Mucosa of descending colon (tissue), 3 donors: ENCODE data around the gene RXRA. TPM values are rescaled to one million over a fixed set of nuclear protein-coding genes. Genes with fewer than 3 reads are reported as not detected.
A peak's percentile ranks its signal among the peaks of the same experiment; 100 is the strongest.
"Not testable (repeated sequence)": the region's sequence is repeated elsewhere in the genome, so short reads cannot be mapped to it uniquely, and the experiment has no call there.

Experiments
- ATAC-seq: fragments of 200-7000 bp; cut with Tn5 transposase; one replicate; pipeline ENCODE4 v1.9.1; 2020; ENCODE audit warnings: mild to moderate bottlenecking, moderate library complexity
- DNase-seq, 3 donors: peaks; one replicate each; pipeline ENCODE4 v3.0.0-alpha.2; 2020
- H3K36me3 ChIP-seq: fragments of 200-600 bp; one replicate; pipeline ENCODE4 v1.8.0; 2021; ENCODE audit warnings: low read depth, mild to moderate bottlenecking
- H3K4me1 ChIP-seq: fragments of 200-600 bp; one replicate; pipeline ENCODE4 v1.8.0; 2021; ENCODE audit warnings: low read depth, mild to moderate bottlenecking
- H3K4me3 ChIP-seq: fragments of 200-600 bp; one replicate; pipeline ENCODE4 v1.8.0; 2021; ENCODE audit warnings: mild to moderate bottlenecking
- H3K9me3 ChIP-seq: fragments of 200-600 bp; one replicate; pipeline ENCODE4 v1.8.0; 2021; ENCODE audit warnings: mild to moderate bottlenecking
- intact Hi-C, 2 donors: fragments of 100-400 bp; cut with DNase I in 1 of 2; cut with micrococcal nuclease in 1 of 2; formaldehyde crosslinking; loops; one replicate each; pipeline versions ENCODE4 v1.11.0 to v1.11.1; 2022; cut with DNase I, micrococcal nuclease
- total RNA-seq, 3 donors: library from RNA; stranded (reverse); fragmentation: NEBNext Ultra II Directional in 2 of 3; extraction: Animal tissue kit (Norgen Biotek cat#: 25700) in 2 of 3; gene quantifications; one replicate each; pipeline versions ENCODE4 v1.2.1 to v1.2.4, GENCODE V29; 2021 to 2023
- TF ChIP-seq, protein P1 (sequence below): fragments of 200-600 bp; IDR thresholded peaks from one replicate; pipeline ENCODE4 v1.8.0; 2022; ENCODE audit warnings: antibody characterized with exemption, mild to moderate bottlenecking
- donor health status: DM: no; HTN: no; CAD: no; lungs with moderate emphysema.
- donor health status: DM: no; HTN: no; CAD: no.
- donor health status: DM: no; HTN: yes; CAD: no.

RXRA gene
- total RNA-seq, 3 donors from 2014 or later = 75.2 to 101 (median 85.3) TPM

DNA sequence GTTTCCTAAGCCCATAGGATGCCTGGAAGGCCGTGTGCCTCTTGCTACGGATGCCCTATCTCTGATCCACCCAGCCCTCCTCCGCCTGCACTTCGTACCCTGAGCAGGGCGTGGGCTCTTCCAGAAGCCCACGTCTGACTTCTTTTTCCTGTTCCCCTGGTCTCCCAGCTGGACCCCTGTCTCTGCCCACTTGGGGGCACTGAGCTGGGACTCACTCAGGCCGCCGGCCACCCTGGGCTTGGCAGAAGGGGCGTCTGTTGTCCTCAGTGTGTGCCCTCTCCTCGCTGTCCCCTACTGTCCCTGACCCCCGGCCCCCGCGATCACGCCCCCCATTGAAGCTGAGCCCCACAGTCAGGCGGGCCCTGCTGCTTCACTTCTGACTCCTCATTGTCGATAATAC lies 22.0 kb upstream of the RXRA start:
- ATAC-seq (no peak), DNase-seq (peak in 1 of 3 donors; percentile 24)
- H3K36me3 ChIP-seq = no peaks in the 10 kb centered on the region
- intact Hi-C loops = no loop called here
- no peaks in the 10 kb centered on the region for H3K9me3 ChIP-seq
- H3K4me3 ChIP-seq = no peak overlapping the region
- no peaks in the 10 kb centered on the region for H3K4me1 ChIP-seq
- TF ChIP-seq, protein P1, sequence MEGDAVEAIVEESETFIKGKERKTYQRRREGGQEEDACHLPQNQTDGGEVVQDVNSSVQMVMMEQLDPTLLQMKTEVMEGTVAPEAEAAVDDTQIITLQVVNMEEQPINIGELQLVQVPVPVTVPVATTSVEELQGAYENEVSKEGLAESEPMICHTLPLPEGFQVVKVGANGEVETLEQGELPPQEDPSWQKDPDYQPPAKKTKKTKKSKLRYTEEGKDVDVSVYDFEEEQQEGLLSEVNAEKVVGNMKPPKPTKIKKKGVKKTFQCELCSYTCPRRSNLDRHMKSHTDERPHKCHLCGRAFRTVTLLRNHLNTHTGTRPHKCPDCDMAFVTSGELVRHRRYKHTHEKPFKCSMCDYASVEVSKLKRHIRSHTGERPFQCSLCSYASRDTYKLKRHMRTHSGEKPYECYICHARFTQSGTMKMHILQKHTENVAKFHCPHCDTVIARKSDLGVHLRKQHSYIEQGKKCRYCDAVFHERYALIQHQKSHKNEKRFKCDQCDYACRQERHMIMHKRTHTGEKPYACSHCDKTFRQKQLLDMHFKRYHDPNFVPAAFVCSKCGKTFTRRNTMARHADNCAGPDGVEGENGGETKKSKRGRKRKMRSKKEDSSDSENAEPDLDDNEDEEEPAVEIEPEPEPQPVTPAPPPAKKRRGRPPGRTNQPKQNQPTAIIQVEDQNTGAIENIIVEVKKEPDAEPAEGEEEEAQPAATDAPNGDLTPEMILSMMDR = no peak

DNA sequence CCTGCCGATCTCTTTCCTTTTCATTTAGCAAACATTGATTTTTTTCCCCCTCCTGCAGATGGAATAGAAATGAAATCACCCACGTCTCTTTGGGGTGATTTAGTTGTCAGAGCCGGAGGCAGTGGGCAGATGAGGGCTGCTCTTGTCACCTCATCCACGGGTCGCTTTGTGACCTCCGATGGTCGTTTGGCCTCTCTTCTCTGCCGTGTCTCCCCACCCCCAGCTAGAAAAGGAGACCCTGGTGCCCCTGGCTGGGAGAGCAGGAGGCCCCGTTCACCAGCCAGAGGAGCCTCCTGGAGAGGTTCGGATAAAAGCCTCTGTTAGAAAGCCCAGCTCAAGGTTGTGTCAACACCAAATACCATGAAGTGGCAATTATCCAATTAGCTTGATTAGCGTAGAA lies 21.6 kb upstream of the RXRA start:
- intact Hi-C loops = no loop called here
- Histone ChIP-seq H3K9me3 (no peaks in the 10 kb centered on the region), H3K36me3 (no peaks in the 10 kb centered on the region), H3K4me3 (no peak overlapping the region), H3K4me1 (no peaks in the 10 kb centered on the region)
- TF ChIP-seq, protein P1 = no peak
- DNase-seq (peak in 1 of 3 donors; percentile 3), ATAC-seq (no peak)

DNA sequence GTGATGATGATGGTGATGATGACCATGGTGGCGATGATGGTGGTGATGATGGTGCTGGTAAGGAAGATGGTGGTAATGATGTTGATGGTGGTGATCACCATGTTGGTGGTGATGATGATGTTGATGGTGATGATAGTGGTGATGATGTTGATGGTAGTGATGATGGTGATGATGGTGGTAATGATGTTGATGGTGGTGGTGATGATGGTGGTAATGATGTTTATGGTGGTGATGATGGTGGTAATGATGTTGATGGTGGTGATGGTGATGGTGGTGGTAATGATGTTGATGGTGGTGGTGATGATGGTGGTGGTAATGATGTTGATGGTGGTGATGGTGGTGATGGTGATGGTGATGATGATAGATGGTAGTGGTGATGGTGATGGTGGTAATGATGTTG lies 20.7 kb upstream of the RXRA start:
- no peak overlapping the region for H3K4me3 ChIP-seq
- DNase-seq = no peak
- H3K36me3 ChIP-seq = no peaks in the 10 kb centered on the region
- intact Hi-C loops = no loop called here
- TF ChIP-seq, protein P1 = no peak
- H3K4me1 ChIP-seq = no peaks in the 10 kb centered on the region
- H3K9me3 ChIP-seq = no peaks in the 10 kb centered on the region
- no peak for ATAC-seq

DNA sequence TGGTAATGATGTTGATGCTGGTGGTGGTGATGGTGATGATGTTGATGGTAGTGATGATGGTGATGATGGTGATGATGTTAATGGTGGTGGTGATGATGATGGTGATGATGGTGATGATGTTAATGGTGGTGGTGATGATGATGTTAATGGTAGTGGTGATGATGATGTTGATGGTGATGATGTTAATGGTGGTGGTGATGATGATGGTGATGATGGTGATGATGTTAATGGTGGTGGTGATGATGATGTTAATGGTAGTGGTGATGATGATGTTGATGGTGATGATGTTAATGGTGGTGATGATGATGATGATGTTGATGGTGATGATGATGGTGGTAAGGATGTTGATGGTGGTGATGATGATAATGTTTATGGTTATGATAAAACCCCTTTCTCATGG lies 20.2 kb upstream of the RXRA start:
- ATAC-seq, H3K4me3 ChIP-seq, intact Hi-C loops: not testable (repeated sequence)

DNA sequence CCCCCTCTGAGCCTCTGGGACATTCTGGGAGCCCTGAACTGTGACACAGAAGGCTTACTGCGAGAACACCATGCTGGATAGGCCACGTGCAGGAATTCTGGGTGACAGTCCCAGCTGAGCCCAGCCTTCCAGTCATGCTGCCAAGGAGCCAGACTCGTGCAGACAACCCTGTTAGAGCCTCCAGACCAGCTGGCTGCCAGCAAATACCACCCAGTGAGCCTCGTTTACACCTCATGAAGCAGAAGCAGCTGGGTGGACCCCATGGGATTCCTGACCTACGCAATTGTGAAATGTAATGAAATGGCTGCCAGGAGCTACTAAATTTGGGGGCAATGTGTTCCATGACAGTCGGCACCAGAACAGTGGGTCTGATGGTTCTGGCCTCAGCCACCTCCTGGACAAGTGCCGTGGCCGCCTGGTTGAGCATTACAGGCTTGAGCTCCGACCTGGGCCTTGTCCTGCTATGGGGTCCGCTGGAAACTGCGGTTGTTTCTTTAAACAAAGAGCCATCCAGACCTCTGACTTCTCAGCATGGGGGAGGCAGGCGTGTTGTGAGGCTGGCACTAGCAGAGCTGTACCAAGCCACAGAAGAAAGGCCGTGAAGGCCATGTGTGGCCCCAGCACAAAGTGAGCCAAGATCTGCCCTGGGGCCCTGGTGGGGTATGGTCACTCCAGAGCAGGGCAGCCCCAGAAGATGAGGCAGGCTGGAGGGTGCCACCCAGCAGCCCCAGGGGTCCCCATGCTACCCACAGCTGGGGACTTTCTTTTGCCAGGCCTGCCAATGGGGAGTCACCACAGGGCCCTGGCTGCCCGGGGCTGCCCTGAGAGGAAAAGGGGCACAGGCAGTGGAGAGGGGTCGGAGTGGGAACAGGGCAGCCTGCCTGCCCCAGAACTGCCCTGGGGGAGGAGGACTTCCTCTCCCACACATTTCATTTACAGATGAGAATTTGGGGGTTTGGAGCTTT lies 19.3 kb upstream of the RXRA start:
- no peak overlapping the region for H3K4me3 ChIP-seq
- intact Hi-C loops = no loop called here
- ATAC-seq = no peak
- TF ChIP-seq, protein P1 = no peak
- no peaks in the 10 kb centered on the region for H3K9me3 ChIP-seq
- no peaks in the 10 kb centered on the region for H3K4me1 ChIP-seq
- no peaks in the 10 kb centered on the region for H3K36me3 ChIP-seq
- DNase-seq = peak in 1 of 3 donors; percentile 21

More for the DNA sequence above, 20.2 kb upstream of the RXRA start:
- not testable (repeated sequence) for H3K36me3 ChIP-seq, H3K9me3 ChIP-seq, H3K4me1 ChIP-seq, DNase-seq
